GM18499 (cell line): Measurements from ENCODE around the gene ZMYND8.
"Not testable (repeated sequence)": the region's sequence is repeated elsewhere in the genome, so short reads cannot be mapped to it uniquely, and the experiment has no call there.

Experiments used
- ATAC-seq: cut with Tn5 transposase; IDR thresholded peaks from one replicate; pipeline ENCODE4 v1.9.1; 2021; ENCODE audit warnings: moderate number of reproducible peaks; ENCODE audit not compliant: insufficient read depth, unreplicated experiment

The ZMYND8 gene

DNA sequence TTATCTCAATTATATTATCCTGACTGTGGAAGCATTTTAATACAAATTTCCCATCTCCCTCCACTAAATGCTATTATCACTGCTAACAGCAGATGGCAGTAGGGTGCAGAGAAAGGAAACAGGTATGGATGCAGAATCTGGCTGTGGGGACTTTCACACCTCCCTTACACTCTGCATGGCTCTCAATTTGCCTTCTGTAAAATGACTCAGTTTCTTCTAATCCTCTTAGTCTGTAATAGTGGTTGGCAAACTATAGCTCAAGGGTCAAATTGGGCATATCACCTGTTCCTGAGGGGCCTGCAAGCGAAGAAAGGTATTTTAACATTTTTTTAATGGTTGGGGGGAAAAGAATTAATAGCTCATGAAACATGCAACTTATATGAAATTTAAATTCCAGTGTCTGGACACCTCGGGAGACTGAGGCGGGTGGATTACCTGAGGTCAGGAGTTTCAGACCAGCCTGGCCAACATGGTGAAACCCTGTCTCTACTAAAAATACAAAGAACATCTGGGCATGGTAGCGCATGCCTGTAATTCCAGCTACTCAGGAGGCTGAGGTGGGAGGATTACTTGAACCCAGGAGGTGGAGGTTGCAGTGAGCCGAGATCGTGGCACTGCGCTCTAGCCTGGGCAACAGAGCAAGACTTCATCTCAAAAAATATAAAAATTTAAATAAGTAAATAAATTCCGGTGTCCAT, 83.5 kb downstream of the ZMYND8 start:
- no peak for ATAC-seq

DNA sequence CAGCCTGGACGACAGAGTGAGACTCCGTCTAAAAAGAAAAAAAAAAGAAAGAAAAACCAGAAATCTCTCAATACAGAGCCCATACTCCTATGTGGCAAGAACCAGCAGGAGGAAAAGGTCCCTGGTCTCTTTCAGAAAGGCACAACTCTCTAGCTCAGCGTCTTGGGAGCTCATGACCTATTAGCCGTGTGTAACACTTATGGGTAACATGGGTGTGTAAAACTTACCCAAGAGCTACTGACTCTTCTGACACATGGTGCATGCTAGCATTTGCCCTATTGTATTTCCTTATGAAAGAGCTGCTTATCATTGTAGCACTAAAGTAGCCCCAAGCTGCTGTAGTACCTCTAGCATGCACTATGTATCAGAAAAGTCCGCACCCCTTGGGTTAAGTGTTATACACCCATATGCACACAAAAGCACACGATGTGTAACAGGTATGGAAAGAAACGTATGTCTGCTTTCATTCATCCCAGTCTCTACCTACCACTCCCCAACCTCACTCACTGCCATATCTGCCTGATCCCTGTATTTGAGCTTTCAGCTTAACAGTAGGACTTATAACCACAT, 85.4 kb downstream of the ZMYND8 start:
- no peak for ATAC-seq

DNA sequence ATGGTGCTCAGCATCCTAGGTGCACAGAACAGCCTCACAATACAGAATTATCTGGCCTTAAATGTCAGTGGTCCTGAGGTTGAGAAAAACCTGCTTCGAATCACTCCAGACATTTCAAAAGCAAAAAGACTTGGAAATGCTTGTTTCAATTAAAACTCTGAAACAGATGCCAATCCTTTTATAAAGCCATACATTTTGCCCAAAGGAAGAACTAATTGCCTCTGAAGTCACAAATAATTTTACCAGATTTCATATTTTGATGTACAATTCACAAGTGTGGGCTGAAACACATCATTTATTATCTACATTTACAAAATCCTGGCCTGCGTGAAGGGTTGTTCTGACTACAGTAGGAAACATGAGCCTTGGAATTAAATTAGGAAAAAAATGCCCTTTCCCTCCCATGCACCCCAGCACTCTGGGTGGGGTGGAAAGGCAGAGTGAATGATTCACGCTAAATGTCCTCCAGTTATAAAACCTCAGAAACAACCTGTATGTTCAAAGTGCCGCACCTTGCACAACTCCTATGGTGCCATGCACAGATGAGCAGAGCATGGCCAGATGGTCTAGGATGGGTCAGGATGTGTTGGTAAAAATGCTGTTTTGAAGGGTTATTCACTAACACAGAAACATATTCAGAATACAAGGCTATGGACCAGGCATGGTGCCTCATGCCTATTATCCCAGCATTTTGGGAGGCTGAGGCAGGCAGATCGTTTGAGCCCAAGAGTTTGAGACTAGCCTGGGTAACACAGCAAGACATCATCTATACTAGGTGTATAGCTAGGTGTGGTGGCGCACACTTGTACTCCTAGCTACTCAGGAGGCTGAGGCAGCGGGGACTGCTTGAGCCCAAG, 87.0 kb downstream of the ZMYND8 start:
- no peak for ATAC-seq

DNA sequence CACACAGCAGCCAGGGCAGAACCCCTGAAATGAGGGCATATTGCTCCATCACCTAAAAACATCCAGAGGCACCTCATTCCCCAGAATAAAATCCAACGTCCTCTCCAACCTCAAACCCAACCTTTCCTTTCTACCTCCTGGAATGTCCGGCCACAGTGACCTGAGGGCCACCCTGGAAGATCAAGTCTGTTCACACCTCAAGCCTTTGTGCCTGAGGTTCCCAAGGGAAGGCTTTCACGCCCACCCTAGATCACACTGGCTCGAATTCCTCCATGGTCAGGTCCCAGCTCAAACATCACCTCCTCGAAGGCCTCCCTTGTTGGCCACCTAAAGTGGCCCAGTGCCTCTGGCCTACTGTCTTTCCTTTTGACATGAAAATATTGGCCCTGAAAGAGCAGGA, 88.9 kb downstream of the ZMYND8 start:
- ATAC-seq = no peak

DNA sequence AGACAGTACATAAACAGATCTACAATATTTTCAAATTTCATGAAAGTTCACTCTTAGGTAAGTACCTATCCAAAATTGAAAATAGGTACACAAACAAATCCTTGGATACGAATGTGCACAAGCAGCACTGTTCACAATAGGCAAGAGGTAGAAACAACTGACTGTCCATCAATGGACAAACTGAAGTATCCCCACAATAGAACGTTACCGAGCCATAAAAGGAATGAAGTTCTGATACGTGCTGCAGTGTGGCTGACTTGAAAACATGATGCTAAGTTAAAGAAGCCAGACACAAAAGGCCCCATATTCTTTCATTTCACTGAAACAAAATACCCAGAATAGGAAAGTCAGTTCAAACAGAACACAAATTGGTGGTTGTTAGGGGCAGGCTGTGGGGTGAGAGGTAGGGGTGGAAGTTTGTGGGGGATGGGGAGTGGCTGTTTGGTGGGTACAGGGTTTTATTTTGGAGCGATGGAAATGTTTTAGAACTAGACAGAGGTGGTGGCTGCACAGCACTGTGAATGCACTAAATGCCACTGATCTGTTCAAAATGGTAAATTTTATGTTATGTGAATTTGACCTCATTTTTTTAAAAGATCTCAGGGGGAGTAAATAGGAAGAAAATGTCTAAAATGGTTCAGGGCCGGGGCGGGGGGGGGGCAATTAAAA, 89.5 kb downstream of the ZMYND8 start:
- ATAC-seq = no peak

DNA sequence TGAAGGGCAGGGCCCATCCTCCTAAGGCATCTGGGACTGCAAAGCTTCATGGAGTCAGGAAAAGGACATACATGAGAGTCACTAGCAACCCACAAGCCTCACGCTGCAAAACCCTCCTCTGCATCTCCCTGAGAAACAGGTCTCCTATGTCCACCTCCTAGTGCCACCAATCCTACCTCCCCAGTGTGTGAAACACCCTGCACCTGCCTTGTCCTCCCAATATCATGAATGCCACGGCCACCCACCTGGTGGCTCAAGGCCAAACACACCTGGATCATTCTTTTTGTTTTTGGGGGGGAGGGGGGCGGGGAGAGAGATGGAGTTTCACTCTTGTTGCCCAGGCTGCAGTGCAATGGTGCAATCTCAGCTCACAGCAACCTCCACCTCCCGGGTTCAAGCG, 90.5 kb downstream of the ZMYND8 start:
- no peak for ATAC-seq

DNA sequence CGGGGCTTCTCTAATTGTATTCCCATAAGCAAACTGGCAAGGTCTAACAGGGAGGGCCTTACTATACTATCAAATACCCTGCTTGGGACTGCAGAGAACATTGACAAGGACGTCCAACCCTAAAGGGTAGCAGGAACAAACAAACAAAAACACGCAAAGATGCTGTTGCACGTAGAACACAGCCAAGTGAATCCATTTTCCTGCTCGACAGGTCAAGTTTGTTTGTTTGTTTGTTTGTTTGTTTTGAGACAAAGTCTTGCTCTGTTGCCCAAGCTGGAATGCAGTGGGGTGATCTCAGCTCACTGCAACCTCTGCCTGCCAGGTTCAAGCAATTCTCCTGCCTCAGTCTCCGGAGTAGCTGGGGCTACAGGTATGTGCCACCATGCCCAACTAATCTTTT, 91.3 kb downstream of the ZMYND8 start:
- no peak for ATAC-seq

DNA sequence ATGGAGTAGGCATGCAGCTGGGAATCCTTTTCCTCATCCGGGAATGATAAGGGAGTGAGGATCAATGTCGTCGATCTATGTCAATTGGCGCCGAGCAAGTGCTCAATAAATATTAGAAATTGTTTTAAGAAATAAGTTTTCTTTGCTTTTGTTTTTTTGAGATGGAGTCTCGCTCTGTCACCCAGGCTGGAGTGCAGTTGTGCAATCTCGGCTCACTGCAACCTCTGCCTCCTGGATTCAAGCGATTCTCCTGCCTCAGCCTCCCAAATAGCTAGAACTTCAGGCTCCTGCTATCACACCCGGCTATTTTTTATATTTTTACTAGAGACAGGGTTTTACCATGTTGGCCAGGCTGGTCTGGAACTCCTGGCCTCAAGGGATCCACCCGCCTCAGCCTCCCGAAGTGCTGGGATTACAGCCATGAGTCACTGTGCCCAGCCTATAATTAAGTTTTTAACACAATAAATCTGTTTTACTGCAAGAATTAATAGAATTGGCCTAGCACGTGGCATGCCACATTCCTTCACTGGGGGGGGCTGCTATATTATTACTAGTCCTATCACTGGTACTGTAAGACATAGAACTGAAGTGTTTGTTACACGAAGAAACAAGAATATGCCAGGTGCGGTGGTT, 92.2 kb downstream of the ZMYND8 start:
- ATAC-seq = not testable (repeated sequence)

DNA sequence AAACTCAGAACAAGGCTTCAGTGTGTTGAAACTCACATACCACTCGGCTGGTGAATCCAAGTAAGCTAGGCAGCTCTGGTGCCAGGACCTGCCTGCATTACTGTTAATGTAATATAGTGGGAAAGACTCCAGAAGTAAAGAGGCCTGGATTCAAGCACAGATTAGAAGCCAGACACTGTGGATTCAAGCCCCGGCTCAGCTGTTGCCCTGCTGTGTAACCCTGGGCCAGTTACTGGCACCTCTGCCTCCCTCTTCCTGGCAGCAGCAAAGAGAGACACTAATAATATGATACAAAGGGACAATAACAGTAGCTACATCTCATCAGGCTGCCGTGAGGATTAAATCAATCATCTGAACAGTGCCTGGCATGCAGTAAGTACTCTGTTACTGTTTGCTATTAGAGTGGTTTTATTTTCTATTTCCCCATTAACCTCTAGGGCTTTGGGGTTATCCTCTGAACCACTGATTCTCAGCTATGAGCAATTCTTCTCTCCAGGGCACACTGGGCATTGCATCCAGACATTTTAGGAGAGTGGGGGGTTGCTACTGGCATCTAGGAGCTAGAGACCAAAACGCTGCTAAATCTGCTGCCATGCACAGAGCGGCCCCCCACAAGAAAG, 92.9 kb downstream of the ZMYND8 start:
- no peak for ATAC-seq

DNA sequence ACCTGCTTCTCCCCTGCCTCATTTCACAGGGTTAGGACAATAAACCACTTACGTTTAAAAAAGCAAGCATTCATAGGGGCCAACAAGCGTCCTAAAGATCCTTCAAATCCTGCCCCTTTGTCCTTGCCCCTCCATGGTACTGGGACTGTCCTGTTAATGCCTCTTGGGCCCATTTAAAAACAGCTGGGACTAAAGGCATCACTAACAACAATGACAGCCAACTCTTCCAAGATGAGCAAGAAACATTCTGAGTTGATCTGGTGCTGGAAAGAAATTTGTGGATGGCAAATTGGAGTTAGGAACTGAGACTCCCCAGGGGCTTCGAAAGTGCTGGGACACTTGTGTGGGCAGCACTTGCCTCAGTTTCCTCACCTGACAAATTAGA, 93.4 kb downstream of the ZMYND8 start:
- no peak for ATAC-seq

DNA sequence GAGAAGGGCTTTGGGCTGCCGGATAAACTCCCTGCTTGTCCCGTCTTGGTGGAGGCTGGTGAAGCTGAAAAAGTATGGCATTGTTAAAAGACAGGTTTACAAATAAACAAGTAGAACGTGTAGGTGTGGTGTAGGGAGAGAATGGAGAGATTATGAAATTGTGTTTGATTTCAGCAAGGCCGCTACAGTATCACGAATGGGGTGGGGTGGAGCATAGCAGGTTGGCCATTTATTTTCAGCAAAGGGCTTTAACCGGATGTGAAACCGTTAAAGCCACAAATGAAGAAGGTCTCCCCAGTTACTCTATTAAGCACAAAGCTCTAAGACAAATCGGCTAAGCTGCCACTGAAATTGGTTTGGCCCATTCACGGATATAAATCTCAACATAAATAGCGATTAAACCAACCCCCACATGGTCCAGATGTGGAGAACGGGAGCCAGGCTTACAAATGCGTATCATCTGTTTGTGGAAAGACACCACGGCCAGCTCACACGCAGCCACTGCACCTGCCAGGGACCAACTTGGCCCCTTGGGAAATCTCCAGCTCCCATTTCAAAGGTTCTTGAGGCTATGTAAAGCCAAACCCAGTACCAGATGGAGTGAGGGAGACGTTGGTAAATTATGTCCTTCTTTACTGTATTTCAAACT, 94.0 kb downstream of the ZMYND8 start:
- ATAC-seq = no peak

DNA sequence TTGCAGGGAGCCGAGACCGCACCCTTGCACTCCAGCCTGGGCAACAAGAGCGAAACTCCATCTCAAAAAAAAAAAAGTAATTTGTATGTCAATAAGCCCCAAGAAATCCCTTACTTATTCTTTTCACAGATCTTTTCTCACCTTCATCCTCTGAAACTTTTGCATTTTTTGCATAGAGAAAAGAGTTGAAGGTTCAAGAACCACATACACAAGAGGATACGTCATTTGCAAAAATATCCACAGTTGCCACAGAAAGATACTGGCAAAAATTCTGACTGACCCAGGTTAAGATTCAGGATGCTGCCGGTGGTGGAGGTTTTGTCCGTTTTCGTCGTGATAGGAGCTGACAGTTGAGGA, 94.5 kb downstream of the ZMYND8 start:
- ATAC-seq = no peak

DNA sequence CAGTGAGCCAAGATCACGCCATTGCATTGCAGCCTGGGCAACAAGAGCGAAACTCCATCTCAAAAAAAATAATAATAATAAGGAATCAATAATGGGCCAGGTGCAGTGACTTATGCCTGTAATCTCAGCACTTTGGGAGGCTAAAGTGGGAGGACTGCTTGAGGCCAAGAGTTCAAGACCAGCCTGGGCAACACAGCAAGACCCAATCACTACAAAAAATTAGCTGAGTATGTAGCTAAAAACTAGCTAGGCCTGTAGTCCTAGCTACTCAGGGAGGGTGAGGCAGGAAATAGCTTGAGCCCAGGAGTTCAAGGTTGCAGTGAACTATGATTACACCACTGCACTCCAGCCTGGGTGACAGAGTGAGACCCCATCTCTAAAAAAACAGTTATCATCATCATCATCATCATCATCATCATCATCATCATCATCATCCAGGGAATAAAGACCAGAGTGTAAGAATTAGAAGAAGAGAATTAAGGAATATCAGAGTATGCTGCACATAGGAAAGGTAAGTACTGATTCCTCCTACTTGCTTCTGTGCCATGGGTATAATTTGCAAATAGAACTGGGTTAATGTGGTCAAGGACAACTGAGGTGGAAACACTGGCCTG, 95.2 kb downstream of the ZMYND8 start:
- not testable (repeated sequence) for ATAC-seq

DNA sequence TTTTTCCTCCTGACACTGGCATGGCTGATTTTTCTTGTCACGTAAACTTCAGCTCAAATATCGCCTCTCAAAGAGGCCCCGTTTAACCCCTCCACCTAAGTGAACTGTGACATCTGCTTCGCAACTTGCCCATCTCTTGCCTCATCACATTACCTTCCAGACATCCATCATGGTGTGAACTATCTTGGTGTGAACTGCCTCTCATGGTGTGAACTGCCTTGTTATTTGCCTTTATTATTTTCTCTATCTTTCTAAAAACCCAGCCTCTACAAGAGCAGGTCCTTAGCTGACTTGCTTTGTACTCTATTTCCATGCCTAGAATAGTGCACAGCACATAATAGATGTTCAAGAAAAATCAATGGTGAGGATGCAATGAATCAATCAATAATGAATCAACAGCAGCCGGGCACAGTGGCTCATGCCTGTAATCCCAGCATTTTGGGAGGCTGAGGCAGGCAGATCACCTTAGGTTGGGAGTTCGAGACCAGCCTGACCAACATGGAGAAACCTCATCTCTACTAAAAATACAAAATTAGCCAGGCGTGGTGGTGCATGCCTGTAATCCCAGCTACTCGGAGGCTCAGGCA, 95.9 kb downstream of the ZMYND8 start:
- not testable (repeated sequence) for ATAC-seq

DNA sequence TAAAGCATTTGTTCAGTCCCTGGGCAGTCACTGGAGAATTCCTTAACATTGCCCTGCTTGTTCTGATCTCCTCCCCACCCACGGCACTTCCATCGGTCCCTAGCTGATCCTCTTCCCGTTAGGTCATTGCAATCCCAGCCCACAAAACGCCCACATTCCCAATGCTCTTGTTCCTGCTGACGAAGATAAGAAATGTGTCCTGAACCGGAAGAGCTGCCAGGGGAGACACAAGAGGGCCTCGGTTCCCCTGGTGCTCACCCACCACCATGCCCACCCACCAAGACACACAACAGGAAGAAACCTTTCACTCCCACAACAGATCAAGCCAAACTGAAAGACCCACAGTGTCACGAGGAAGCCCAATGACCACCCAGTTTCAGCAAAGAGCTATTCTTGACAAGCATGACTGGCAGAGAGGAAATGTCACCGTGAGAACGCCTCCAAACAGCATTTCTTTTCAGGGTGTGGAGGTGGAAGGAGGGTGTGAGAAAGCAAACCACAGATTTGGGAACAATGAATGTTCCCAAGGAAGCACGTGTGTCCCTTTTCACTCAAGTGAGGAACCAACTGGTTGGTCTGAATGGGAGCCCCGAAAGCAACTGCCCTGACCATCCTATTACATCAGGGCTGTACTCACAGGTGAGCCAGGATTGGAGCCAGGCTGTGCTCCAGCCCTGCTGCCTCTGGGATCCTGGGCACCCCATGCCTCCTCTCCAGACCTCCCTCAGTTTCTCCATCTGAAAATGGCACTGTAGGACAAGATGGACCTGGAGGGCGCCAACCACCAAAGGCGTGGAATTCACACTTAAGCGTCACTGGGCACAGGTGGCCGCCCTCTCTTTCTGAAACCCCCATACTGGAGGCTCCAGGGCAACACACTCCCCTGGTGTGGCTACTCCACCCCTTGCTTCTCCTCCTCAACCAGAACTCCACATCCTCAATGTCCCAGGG, 97.5 kb downstream of the ZMYND8 start:
- ATAC-seq = no peak

DNA sequence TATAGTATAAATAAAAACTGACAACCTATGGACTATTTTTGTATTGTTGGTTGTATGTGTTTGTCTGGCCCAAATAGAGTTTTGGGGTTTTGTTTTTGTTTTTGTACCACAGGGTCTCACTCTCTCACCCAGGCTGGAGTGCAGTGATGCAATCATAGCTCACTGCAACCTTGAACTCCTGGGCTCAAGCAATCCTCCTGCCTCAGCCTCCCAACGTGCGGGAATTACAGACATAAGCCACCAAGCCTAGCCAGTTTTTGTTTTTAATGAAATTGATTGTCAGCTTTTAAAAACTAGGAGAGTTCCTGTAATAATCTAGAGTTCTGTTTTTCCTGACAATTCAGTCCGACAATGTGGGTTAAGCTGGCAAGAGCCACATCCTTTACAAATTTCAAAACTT, 98.7 kb downstream of the ZMYND8 start:
- no peak for ATAC-seq

DNA sequence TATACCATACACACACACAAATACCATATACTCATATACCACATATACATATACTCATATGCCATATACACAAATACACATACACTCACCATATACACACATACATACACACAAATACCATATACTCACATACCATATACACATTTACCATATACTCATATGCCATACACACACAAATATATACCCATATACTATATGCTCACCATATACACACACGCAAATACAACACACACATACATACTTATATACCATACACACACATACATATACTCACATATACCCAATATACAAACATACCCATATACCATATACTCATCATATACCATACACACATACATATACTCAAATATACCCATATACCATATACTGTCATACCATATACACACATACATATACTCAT, 99.2 kb downstream of the ZMYND8 start:
- no peak for ATAC-seq
